HT1080 (cell line): ENCODE results near the gene TNNT1. TPM values are rescaled to one million over a fixed set of nuclear protein-coding genes. Genes with fewer than 3 reads are reported as not detected.
"Not testable (repeated sequence)": the region's sequence is repeated elsewhere in the genome, so short reads cannot be mapped to it uniquely, and the experiment has no call there.

Source experiments
- DNase-seq: peaks from one replicate; pipeline ENCODE4 v3.0.0-alpha.2; 2015; ENCODE audit warnings: low read depth
- total RNA-seq: library from RNA; depleted of rRNA; stranded (reverse); fragments of >200 nt; shearing (Covaris generic); gene quantifications from 2 replicates; pipeline ENCODE4 v1.2.3, GENCODE V29; 2014

Gene TNNT1
- total RNA-seq, 1 experiment from 2014 or later, result 28.7 TPM

DNA sequence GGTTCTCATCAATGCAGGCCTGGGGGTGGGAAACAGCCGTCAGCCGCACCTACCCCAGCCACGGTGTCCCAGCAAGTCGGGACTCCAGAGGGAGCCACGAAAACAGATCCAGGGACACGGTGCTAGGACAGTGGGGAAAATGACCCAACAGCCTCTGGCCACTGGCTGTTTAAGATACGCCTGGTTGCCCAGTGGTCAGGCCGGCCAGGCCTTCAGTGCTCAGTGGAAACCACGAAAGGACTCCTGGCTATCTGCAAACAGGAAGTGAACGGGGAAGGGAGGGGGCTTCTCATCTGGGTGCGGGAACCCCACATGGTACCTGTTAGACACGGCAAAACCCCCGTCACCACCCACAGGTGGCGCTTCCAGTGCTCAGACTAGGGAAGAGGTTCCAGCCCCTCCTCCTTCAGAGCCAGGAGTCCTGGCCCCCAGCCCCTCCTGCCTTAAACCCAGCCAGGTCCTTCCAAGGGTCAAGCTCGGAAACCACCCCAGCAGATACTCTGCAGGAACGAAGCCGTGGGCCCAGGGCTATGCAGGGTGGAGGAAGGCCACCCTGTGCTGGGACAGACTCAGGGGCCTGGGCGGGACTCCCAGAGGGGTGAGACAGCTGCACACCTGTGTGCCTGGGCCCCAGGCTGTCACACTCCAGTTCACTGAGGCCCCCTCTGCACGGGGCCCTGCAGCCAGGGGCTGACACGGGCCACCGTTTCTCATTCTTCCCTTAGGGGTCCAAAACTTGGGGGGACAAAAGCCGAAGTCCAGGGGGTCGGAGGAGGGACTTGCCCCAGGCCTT is 36.0 kb downstream of the TNNT1 start:
- DNase-seq, result no peak

- no peak for DNase-seq
These were observed 36.7 kb downstream of the TNNT1 start for GRCh38 chr19:55112246-55112776.

GRCh38 chr19:55111238-55111831 is 37.7 kb downstream of the TNNT1 start:
- DNase-seq, result no peak

DNA sequence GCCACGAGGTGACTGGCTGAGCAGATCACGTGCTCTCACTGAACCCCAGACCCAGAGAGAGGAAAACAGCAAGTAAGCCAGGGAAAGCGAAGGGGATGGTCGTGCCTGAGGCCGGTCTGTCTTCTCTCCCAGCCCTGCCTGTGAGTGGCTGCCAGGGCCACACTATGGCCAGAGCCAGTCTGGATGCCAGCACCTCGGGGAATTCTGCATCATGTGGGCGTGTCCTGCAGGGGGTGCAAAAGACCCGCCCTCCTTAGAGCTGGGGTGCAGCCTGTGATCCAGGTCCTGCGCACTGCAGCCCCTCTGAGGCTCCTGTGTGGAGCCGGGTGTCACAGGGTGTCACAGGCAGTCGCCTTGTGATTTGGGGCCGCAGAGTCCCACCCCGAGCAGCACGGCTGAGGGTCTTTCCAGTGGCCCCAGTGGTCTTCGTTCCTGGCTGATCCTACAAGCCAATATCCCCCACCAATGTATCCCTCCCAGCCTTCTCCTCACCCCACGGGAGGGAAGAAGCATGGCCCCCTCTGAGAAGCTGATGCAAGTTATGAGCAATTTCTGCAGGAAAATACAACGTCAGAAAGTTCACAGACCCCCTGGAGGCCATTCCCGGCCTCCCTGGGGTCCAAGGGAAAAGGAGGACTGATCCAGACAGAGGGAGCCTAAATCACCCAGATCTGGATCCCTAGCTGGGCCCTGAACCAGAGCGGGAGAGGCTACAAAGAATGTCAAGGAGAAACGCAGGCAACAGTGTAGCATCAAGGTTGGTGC is 39.3 kb downstream of the TNNT1 start:
- no peak for DNase-seq

- not testable (repeated sequence) for DNase-seq
These were observed 41.8 kb downstream of the TNNT1 start for GRCh38 chr19:55107252-55107651.

GRCh38 chr19:55106591-55106990 is 42.4 kb downstream of the TNNT1 start:
- DNase-seq, result no peak

DNA sequence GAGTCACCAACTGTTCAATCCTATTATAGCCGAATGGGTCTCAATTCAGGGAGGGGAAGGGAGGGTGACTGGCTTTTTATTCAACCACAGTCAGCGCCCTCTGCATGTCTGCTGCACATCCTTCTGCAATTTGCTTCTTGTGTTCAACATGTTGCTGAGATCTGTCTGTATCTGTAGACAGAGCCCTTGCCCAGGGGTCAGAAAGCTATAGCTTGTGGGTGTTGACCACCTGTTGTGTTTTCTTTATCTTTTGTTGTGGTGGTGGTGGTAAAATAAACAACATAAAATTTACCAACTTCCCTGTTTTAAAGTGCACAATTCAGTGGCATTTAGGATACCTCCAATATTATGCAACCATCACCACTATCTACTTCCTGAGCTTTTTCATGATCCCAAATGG is 43.8 kb downstream of the TNNT1 start:
- DNase-seq, result no peak

GRCh38 chr19:55103190-55103589 is 45.8 kb downstream of the TNNT1 start:
- no peak for DNase-seq

GRCh38 chr19:55101261-55101660 is 47.7 kb downstream of the TNNT1 start:
- no peak for DNase-seq

- DNase-seq, result no peak
These were observed 49.2 kb downstream of the TNNT1 start for GRCh38 chr19:55099557-55100506.

- no peak for DNase-seq
These were observed 50.1 kb downstream of the TNNT1 start for GRCh38 chr19:55098716-55099556.

GRCh38 chr19:55097864-55098715 is 50.9 kb downstream of the TNNT1 start:
- no peak for DNase-seq

DNA sequence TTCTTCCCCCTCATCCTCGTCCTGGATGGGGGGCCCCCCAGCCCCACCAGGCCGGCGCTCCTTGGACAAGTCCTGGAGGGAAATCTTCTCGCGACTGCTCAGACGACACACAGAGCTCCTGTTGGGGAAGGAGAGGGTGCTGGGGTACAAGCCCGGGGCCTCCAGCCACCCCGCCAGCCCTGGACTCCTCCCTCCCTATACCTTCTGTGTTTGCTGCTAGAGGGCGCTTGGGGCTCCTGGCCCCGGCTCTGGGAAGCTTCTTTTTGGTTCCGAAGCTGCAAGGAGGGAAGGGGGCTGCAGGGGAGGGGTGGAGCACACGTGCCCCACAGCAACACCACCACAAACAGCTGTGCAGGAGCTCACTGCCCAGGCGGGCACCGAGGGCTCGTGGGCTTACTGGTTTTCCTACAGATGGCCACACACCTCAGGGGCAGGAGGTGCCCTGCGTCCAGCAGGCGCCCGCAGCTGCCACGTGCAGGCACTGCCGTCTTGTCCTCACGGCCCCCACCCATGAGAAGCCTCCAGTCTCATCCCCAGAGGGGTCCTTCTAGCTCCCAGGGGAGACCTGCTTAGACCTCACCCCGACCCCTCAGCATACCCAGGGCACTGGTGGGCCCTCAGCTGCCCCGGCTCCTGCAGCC is 52.8 kb downstream of the TNNT1 start:
- DNase-seq, result no peak

DNA sequence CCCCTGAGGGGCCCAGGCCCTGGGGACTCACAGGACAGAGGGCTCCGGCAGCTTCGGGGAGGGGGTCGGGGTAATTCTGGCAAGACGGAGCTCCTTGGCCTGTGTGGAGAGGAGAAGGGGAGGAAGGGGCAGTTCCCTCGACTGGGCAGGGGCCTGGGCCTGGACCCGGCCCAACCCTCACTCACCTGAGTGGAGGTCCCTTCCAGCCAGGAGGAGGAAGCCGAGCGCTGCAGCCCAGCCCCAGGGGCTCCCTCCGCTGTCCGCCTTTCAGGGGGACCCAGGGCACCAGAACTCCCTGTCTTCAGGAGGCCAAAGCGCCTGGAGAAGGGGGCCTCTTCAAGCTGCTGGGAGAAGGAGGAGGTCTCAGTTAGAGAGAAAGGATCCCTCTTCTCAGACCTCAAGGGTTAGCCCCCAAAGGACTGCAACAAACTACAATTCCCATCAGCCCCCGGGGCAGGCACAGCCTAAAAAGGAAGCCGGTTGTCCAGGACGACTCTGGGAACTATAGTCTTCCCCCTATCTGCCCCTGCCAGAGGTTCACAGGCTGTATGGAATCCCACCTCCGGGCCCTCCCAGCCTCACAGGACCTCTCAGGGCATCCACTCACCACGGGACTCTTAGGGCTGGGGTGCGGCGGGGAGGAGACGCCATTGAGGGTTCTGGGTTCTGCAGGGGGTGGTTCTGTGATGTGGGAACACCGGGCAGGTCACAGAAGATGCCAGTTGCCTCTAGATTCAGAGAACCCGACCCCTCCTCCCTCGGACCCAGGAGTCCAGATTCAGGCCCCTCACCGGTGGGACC is 53.5 kb downstream of the TNNT1 start:
- DNase-seq, result no peak

DNA sequence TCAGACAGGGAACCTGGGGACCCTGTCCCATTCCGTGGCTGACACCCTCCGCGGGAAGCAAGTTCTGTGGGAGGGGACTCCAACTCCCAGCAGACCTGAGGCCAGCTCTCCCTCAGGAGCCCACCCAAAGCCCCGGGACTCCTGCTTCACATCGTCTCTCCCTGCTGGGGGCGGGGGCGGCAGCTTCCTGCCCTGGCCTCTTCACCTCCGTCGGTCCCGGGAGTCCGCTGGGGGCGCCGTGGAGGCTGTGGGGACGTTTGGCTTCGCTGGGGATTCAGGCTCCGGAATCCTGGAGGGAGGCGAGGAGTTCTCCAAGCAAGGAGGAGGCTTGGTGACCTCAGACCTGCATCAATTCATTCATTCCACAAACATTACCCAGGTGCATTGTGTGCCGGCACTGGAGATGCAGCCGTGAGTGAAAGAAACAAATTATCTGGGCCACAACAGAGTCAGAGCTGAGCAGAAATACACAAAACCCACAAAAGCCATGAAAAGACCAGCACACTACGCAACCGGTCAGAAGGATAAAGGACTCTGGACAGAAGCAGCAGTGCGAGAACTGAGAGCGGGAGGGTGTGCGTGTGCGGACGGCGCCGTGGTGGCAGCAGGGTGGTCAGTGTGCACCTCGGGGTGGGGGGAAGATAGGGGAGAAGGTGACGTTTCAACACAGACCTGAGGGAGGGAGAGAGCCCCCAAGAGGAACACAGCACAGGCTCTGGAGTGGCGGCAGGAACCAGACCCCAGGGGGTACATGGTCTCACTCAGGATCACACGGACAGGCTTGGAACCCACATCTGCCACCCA is 54.3 kb downstream of the TNNT1 start:
- no peak for DNase-seq

- DNase-seq, result no peak
These were observed 56.3 kb downstream of the TNNT1 start for GRCh38 chr19:55092423-55093318.
